Liver (tissue), 9 donors: Measurements from ENCODE around the gene KCNJ5. TPM values are rescaled to one million over a fixed set of nuclear protein-coding genes. Genes with fewer than 3 reads are reported as not detected.

Experiments used
- DNase-seq: peaks from one replicate; pipeline ENCODE4 v3.0.0-alpha.2; 2017; ENCODE audit warnings: low spot score
- H3K27ac ChIP-seq, 2 donors: one replicate each; pipeline ENCODE4 v1.7.0; 2013; ENCODE audit warnings: inconsistent platforms in 2 of 2, low read length in 2 of 2, control low read depth in 1 of 2, low read depth in 1 of 2, mild to moderate bottlenecking in 1 of 2
- H3K27me3 ChIP-seq, 4 donors: one replicate each; pipeline versions ENCODE4 v1.6.1 to v1.7.0; 2013; ENCODE audit warnings: low read length in 3 of 4, inconsistent platforms in 1 of 4, mild to moderate bottlenecking in 1 of 4, moderate library complexity in 1 of 4; ENCODE audit not compliant: control insufficient read depth in 4 of 4, insufficient read depth in 4 of 4
- H3K36me3 ChIP-seq, 4 donors: one replicate each; pipeline versions ENCODE4 v1.6.1 to v1.7.0; 2013; ENCODE audit warnings: low read length in 3 of 4, mild to moderate bottlenecking in 3 of 4, low read depth in 1 of 4, moderate library complexity in 1 of 4; ENCODE audit not compliant: control insufficient read depth in 4 of 4, insufficient read depth in 3 of 4
- H3K4me1 ChIP-seq, 4 donors: one replicate each; pipeline versions ENCODE4 v1.6.1 to v1.7.0; 2013; ENCODE audit warnings: low read length in 3 of 4, mild to moderate bottlenecking in 3 of 4, moderate library complexity in 1 of 4; ENCODE audit not compliant: control insufficient read depth in 4 of 4, insufficient read depth in 4 of 4
- H3K4me3 ChIP-seq, 3 donors: one replicate each; pipeline versions ENCODE4 v1.6.1 to v1.7.0; 2013; ENCODE audit warnings: low read length in 3 of 3, control low read depth in 1 of 3, low read depth in 1 of 3, mild to moderate bottlenecking in 1 of 3
- H3K9ac ChIP-seq, 2 donors: one replicate each; pipeline ENCODE4 v1.7.0; 2013; ENCODE audit warnings: low read length in 2 of 2, mild to moderate bottlenecking in 2 of 2, moderate library complexity in 2 of 2, control low read depth in 1 of 2, low read depth in 1 of 2
- H3K9me3 ChIP-seq, 4 donors: one replicate each; pipeline versions ENCODE4 v1.6.1 to v1.7.0; 2013; ENCODE audit warnings: low read length in 3 of 4; ENCODE audit not compliant: control insufficient read depth in 4 of 4
- ATF3 ChIP-seq: IDR thresholded peaks from 2 replicates; pipeline ENCODE4 v1.6.1; 2016; ENCODE audit warnings: antibody characterized with exemption
- EGR1 ChIP-seq, 2 donors: IDR thresholded peaks; 2 replicates each; pipeline ENCODE4 v1.6.1; 2016 to 2018; ENCODE audit warnings: antibody characterized with exemption in 2 of 2, low read depth in 2 of 2
- FOXA1 ChIP-seq: IDR thresholded peaks from 2 replicates; pipeline ENCODE4 v1.6.1; 2016; ENCODE audit warnings: antibody characterized with exemption
- FOXA2 ChIP-seq: IDR thresholded peaks from 2 replicates; pipeline ENCODE4 v1.6.1; 2016; ENCODE audit warnings: antibody characterized with exemption
- GABPA ChIP-seq, 2 donors: IDR thresholded peaks in 1 of 2; conservative IDR thresholded peaks in 1 of 2; 2 replicates each; pipeline ENCODE4 v1.6.1; 2016; ENCODE audit warnings: antibody characterized with exemption in 2 of 2, mild to moderate bottlenecking in 1 of 2, moderate library complexity in 1 of 2
- HNF4A ChIP-seq, 2 donors: conservative IDR thresholded peaks; 2 replicates each; pipeline ENCODE4 v1.6.1; 2016; ENCODE audit warnings: antibody characterized with exemption in 2 of 2, mild to moderate bottlenecking in 2 of 2
- HNF4G ChIP-seq: IDR thresholded peaks from 2 replicates; pipeline ENCODE4 v1.6.1; 2016; ENCODE audit warnings: antibody characterized with exemption
- JUND ChIP-seq, 2 donors: IDR thresholded peaks; 2 replicates each; pipeline ENCODE4 v1.6.1; 2016; ENCODE audit warnings: antibody characterized with exemption in 2 of 2
- MAX ChIP-seq: IDR thresholded peaks from 2 replicates; pipeline ENCODE4 v1.6.1; 2016; ENCODE audit warnings: antibody characterized with exemption
- NR2F2 ChIP-seq: IDR thresholded peaks from 2 replicates; pipeline ENCODE4 v1.6.1; 2016; ENCODE audit warnings: antibody characterized with exemption
- RAD21 ChIP-seq, 2 donors: IDR thresholded peaks; 2 replicates each; pipeline ENCODE4 v1.6.1; 2016; ENCODE audit warnings: antibody characterized with exemption in 2 of 2, mild to moderate bottlenecking in 2 of 2
- REST ChIP-seq: IDR thresholded peaks from 2 replicates; pipeline ENCODE4 v1.6.1; 2016; ENCODE audit warnings: antibody characterized with exemption, mild to moderate bottlenecking
- RXRA ChIP-seq, 2 donors: IDR thresholded peaks; 2 replicates each; pipeline ENCODE4 v1.6.1; 2017 to 2018; ENCODE audit warnings: antibody characterized with exemption in 2 of 2, mild to moderate bottlenecking in 1 of 2
- SP1 ChIP-seq: IDR thresholded peaks from 2 replicates; pipeline ENCODE4 v1.6.1; 2018; ENCODE audit warnings: antibody characterized with exemption, mild to moderate bottlenecking
- TAF1 ChIP-seq: conservative IDR thresholded peaks from 2 replicates; pipeline ENCODE4 v1.6.1; 2016; ENCODE audit warnings: antibody characterized with exemption, mild to moderate bottlenecking
- YY1 ChIP-seq: IDR thresholded peaks from 2 replicates; pipeline ENCODE4 v1.6.1; 2016; ENCODE audit warnings: antibody characterized with exemption, mild to moderate bottlenecking
- ZBTB33 ChIP-seq: IDR thresholded peaks from 2 replicates; pipeline ENCODE4 v1.6.1; 2016; ENCODE audit warnings: antibody characterized with exemption
- WGBS: extraction: QIAGEN DNeasy Blood & Tissue Kit; methylation state at CpG from one replicate; pipeline ENCODE4 v1.1.7; 2013; 5-methylcytosine and 5-hydroxymethylcytosine counted together
- polyA plus RNA-seq, 2 donors: library from polyadenylated mRNA; stranded (reverse) in 1 of 2; unstranded in 1 of 2; fragments of 200-250 nt in 1 of 2; fragments of >200 nt in 1 of 2; fragmentation: Nextera tagmentation in 1 of 2; extraction: Ambion mirVana in 1 of 2; gene quantifications; one replicate each; pipeline versions ENCODE4 v1.2.1 to v1.2.3, GENCODE V29; 2013 to 2015
- total RNA-seq, 2 donors: library from RNA; depleted of rRNA; stranded (reverse); fragments of >200 nt; gene quantifications; one replicate each; pipeline ENCODE4 v1.2.3, GENCODE V29; 2014
- TF ChIP-seq, protein P1 (sequence below): fragments of 150-350 bp; IDR thresholded peaks from 2 replicates; pipeline ENCODE4 v1.5.1; 2017; ENCODE audit warnings: improper control_type of control experiment, low read depth, low read length; ENCODE audit not compliant: missing input control
- donor health status: healthy.
- donor health status: healthy.
- donor health status: healthy.
- donor health status: healthy.
- donor health status: healthy.

KCNJ5 gene
- total and polyA plus RNA-seq, 4 donors, result 0.04 to 0.08 (median 0.06) TPM

DNA sequence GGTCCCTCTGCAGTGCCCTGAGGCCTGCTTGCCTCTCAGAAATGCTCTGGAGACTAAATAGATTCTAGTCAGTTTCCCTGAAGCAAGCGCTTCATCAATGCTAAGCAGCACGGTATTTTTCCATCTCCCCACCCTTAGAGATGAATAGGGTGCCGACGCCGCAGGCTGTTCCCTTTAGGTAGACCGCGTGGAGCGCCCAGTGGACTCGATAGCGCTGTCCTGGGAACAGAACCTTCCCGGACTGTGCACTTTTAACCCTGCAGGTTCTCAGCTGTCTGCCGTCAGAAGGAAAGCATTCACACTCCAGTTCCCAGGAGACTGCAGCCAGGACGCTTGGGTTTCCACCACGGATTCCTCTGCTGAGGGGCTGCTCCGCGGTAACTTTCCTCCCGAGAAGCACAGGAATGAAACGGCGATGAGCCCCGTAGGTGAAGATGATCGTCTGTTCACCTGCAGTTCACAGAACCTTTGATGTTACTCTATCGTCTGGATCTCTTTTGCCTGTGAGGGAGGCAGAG, 15.0 kb upstream of the KCNJ5 start:
- no peaks in the 10 kb centered on the region for H3K9me3 ChIP-seq
- no peak overlapping the region for H3K9ac ChIP-seq
- no peak overlapping the region for H3K27ac ChIP-seq
- H3K36me3 ChIP-seq, result no peaks in the 10 kb centered on the region
- no peak for TF ChIP-seq YY1
- TF ChIP-seq SP1, result no peak
- no peak for TF ChIP-seq ZBTB33
- TF ChIP-seq, protein P1, sequence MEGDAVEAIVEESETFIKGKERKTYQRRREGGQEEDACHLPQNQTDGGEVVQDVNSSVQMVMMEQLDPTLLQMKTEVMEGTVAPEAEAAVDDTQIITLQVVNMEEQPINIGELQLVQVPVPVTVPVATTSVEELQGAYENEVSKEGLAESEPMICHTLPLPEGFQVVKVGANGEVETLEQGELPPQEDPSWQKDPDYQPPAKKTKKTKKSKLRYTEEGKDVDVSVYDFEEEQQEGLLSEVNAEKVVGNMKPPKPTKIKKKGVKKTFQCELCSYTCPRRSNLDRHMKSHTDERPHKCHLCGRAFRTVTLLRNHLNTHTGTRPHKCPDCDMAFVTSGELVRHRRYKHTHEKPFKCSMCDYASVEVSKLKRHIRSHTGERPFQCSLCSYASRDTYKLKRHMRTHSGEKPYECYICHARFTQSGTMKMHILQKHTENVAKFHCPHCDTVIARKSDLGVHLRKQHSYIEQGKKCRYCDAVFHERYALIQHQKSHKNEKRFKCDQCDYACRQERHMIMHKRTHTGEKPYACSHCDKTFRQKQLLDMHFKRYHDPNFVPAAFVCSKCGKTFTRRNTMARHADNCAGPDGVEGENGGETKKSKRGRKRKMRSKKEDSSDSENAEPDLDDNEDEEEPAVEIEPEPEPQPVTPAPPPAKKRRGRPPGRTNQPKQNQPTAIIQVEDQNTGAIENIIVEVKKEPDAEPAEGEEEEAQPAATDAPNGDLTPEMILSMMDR, result no peak
- TF ChIP-seq TAF1, result no peak
- TF ChIP-seq EGR1 (IDR thresholded peaks at IDR 0.05; ENCODE audit: low read depth in 2 of 2), result no peak
- TF ChIP-seq RAD21 (IDR thresholded peaks at IDR 0.05), result no peak
- TF ChIP-seq REST, result no peak
- TF ChIP-seq MAX, result no peak
- no peak for TF ChIP-seq NR2F2
- no peak for TF ChIP-seq JUND (IDR thresholded peaks at IDR 0.05)
- no peak for TF ChIP-seq GABPA (IDR thresholded peaks at IDR 0.05 in 1 of 2, conservative IDR thresholded peaks at IDR 0.05 in 1 of 2)
- no peak for TF ChIP-seq FOXA1
- no peak for TF ChIP-seq RXRA (IDR thresholded peaks at IDR 0.05)
- TF ChIP-seq HNF4A (conservative IDR thresholded peaks at IDR 0.05), result no peak
- TF ChIP-seq FOXA2, result no peak
- TF ChIP-seq ATF3, result no peak
- no peak for TF ChIP-seq HNF4G
- DNase-seq, result no peak
- peaks cover 0 to 4% (median 0%) of the 10 kb centered on the region in 4 donors for H3K27me3 ChIP-seq
- H3K4me3 ChIP-seq, result no peak overlapping the region
- 88% methylated on average over 22 of the region's 22 CpGs for WGBS
- no peaks in the 10 kb centered on the region for H3K4me1 ChIP-seq
